Measurements from ENCODE around the gene SCAI.
"Not testable (repeated sequence)": the region's sequence is repeated elsewhere in the genome, so short reads cannot be mapped to it uniquely, and the experiment has no call there.

The SCAI gene

GRCh38 chr9:125012013-125012412 is 131.3 kb downstream of the SCAI start:
- not testable (repeated sequence) for DNase-seq

- DNase-seq: no peak
These were observed 134.7 kb downstream of the SCAI start for GRCh38 chr9:125008599-125008998.

GRCh38 chr9:125003332-125003731 is 140.0 kb downstream of the SCAI start:
- no peak for DNase-seq

GRCh38 chr9:124983698-124984097 is 159.6 kb downstream of the SCAI start:
- no peak for DNase-seq

- no peak for DNase-seq
These were observed 162.9 kb downstream of the SCAI start for GRCh38 chr9:124980431-124980830.

- DNase-seq: no peak
These were observed 168.2 kb downstream of the SCAI start for GRCh38 chr9:124975131-124975530.

GRCh38 chr9:124973807-124974206 is 169.5 kb downstream of the SCAI start:
- DNase-seq: no peak

- no peak for DNase-seq
These were observed 171.0 kb downstream of the SCAI start for GRCh38 chr9:124972241-124972770.

- no peak for DNase-seq
These were observed 173.9 kb downstream of the SCAI start for GRCh38 chr9:124969401-124969800.

GRCh38 chr9:124968238-124968637 is 175.1 kb downstream of the SCAI start:
- DNase-seq: no peak

- DNase-seq: not testable (repeated sequence)
These were observed 177.4 kb downstream of the SCAI start for GRCh38 chr9:124965775-124966568.

- no peak for DNase-seq
These were observed 178.7 kb downstream of the SCAI start for GRCh38 chr9:124964604-124965003.

- no peak for DNase-seq
These were observed 179.3 kb downstream of the SCAI start for GRCh38 chr9:124964056-124964455.

GRCh38 chr9:124960409-124960752 is 182.9 kb downstream of the SCAI start:
- no peak for DNase-seq

- not testable (repeated sequence) for DNase-seq
These were observed 183.5 kb downstream of the SCAI start for GRCh38 chr9:124959671-124960408.

GRCh38 chr9:124954255-124954654 is 189.1 kb downstream of the SCAI start:
- DNase-seq: no peak

- DNase-seq: no peak
These were observed 193.1 kb downstream of the SCAI start for GRCh38 chr9:124950050-124950718.

GRCh38 chr9:124949387-124949786 is 193.9 kb downstream of the SCAI start:
- no peak for DNase-seq

- no peak for DNase-seq
These were observed 195.5 kb downstream of the SCAI start for GRCh38 chr9:124947727-124948391.

GRCh38 chr9:124946167-124946566 is 197.2 kb downstream of the SCAI start:
- no peak for DNase-seq

- DNase-seq: no peak
These were observed 201.4 kb downstream of the SCAI start for GRCh38 chr9:124941679-124942561.
